ENCODE measurements around the gene ZNF610. TPM values are rescaled to one million over a fixed set of nuclear protein-coding genes. Genes with fewer than 3 reads are reported as not detected.
"Not testable (repeated sequence)": the region's sequence is repeated elsewhere in the genome, so short reads cannot be mapped to it uniquely, and the experiment has no call there.

Gene ZNF610
- total RNA-seq, result 2.5 TPM
- long read RNA-seq, partial matches to known transcripts, result 0 of 1 reads
- long read RNA-seq, other reads (novel, unspliced or antisense), result 0 of 1 reads

DNA sequence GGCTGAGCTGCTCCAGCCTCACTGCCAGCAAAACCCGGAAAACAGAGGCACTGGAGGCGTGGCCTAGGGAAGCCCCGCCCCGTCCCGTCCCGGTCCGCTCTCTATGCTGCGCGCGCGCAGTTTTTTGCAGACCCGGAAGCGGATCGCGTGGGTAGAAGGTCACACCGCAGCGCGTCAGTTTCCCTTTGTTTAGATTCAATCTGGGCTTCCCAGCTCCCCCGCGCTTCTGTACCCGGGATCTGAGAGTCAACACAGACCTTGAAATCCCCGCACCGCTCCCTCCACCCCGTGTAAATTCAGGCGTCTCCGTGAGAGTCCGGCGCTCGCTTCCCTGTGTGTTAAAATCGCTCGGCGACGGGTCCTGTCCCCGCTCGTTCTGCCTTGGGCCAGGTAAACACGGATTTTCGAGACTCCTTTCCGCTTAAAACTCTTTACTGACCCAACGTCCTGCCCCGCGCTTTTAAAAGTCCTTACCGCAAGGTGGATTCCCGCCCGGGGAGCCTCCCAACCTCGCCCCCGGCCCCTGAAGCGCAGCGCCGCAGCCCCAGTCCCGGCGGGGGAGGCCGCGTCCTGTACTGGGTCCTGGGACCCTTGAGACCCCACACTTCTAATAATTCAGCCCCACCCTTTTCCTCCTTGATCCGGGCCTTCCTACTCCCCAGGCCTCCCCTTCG lies at the start of gene ZNF610:
Gene ZNF610, plus strand, starts transcription at position 127 of the 674 bp plus-strand sequence. CDS start 12,930 bp downstream, outside the sequence.
- ATAC-seq (peak; percentile 99), DNase-seq (ENCODE audit: missing footprints) (peak; percentile 91)
- intact Hi-C loops (cut with DNase I), result loop anchor here (2.0 kb wide), 1 partner anchor 39 kb away; the partner anchor contains the start of gene ZNF480

DNA sequence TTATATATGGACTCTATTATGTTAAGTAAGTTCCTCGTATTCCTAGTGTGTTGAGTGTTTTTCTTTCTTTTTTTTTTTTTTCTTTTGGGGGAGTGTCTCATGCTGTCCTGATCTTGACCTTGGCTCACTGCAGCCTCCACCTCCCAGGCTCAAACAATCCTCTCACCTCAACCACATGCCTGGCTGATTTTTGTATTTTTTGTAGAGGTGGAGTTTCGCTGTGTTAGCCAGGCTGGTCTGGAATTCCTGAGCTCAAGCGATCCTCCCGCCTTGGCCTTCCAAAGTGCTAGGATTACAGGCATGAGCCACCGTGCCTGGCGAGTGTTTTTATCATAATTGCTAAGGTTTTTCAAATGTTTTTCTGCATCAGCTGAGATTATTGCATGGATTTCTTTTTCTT lies 49.8 kb upstream of the ZNF610 start:
- intact Hi-C loops (cut with DNase I), result no loop called here
- no peak for ATAC-seq
- no peak for DNase-seq (ENCODE audit: missing footprints)

DNA sequence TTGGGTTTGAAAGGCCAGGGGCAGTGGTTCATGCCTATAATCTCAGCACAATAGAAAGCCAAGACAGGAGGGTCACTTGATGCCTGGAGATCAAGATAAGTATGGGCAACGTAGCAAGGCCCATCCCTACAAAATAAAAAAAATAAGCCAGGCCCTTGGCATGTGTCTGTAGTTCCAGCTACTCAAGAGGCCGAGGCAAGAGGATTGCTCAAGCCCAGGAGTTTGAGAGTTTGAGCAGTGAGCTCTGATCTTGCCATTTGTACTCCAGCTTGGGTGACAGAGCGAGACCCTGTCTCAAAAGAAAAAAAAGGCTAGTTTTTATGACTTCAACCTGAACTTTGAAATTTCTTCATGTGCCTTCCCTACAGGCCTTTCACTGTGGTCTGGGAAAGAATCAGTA lies 44.3 kb upstream of the ZNF610 start:
- no peak for DNase-seq (ENCODE audit: missing footprints)
- intact Hi-C loops (cut with DNase I), result no loop called here
- no peak for ATAC-seq

DNA sequence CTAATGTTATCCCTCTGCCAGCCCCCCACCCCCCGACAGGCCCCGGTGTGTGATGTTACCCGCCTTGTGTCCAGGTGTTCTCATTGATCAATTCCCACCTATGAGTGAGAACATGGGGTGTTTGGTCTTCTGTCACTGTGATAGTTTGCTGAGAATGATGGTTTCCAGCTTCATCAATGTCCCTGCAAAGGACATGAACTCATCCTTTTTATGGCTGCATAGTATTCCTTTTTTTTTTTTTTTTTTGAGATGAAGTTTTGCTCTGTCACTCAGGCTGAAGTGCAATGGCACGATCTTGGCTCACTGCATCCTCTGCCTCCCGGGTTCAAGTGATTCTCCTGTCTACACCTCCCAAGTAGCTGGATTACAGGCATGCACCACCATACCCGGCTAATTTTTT lies 43.1 kb upstream of the ZNF610 start:
- DNase-seq (ENCODE audit: missing footprints); ATAC-seq; intact Hi-C loops (cut with DNase I): not testable (repeated sequence)

DNA sequence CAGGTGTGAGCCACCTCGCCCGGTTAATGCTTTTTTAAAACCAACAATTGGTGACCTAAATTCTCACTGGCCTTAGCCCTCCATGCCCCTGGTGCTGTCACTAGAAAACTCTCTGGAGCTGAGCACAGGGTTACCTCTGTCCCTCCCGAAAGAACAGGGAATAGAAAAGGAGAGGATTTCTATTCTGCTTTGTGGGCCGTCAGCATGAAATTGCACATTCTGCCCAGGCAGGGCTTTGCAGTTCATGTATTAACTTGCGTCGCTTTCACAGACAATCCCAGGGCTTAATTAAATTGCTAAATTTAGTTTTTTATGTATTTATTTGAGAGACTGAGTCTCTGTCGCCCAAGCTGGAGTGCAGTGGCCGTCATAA lies 39.7 kb upstream of the ZNF610 start:
- intact Hi-C loops (cut with DNase I), result loop anchor here (1.0 to 5.0 kb wide), 3 partner anchors 27 to 306 kb away; partner anchors contain the start of genes ZNF610 and ZNF766
- ATAC-seq (no peak), DNase-seq (ENCODE audit: missing footprints) (no peak)

DNA sequence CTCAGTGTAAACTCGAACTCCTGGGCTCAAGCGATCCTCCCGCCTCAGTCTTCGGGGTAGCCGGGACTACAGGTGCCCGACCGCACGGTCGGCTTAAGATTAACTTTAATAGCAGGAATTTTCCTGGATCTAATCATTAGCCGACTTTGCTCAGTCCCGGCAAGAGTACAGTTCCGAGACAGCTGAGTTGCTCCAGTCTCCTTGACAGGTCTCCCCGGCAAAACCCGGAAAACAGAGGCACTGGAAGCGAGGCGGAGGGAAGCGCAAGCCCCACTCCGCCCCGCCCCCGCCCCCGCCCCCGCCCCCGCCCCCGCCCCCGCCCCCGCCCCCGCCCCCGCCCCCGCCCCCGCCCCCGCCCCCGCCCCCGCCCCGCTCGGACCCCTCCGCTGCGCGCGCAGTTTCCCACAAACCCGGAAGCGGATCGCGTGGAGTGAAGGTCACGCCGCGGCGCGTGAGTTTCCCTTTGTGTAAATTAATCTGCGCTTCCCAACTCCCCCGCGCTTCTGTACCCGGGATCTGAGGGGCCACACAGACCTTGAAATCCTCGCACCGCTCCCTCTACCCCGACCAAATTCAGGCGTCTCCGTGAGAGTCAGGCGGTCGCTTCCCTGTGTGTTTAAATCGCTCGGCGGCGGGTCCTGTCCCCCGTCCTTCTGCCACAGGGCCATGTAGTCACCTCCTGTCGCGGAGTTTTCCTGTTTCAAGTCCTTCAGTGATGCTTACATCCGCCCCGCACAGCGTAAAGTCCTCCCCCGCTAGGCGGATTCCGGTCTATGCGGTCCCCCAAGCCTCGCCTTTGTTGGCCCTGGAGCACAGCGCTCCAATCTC lies 39.1 kb upstream of the ZNF610 start, which contains the start of gene ZNF480:
Gene ZNF480, plus strand, starts transcription at position 397 of the 828 bp plus-strand sequence. CDS start 3,244 bp downstream, outside the sequence.
- ATAC-seq (peak; percentile 88), DNase-seq (ENCODE audit: missing footprints) (peak; percentile 96)
- intact Hi-C loops (cut with DNase I), result loop anchor here (1.0 to 5.0 kb wide), 3 partner anchors 28 to 305 kb away; partner anchors contain the start of genes ZNF610 and ZNF766

DNA sequence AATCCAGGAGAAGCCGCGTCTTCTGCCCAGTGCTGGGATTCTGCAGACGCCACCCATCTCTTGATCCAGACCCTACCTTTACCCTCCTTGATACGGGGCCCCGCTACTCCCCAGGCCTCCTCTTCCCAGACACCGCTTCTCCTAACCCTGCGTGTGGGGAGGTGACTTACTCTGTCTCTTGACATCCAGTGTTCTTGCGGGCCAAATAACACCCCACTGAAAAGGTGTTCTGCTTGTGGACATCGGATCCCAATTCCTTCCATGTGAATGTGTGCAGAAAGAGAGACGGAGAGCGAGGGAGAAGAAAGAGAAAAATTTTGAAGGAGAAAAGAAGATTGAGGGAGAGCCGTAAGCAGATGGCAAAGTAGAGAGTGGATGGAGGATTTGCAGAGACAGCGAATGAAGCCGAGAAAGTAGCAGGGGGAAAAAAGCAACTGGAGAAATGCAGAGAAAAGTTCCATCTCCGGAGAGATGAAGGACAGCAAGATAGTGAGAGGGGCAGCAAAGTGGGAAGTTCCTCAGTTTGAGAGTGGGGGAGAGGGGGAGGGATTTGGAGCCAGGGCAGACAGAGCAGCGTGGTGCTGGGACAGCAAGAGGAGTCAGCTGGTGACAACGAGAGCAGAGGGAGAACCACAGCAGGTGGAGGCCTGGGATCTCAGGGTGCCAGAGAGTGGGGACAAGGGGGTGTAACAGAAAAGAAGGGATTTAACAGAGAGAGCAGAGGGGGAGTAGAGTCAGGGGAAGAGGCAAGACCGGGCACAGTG lies 38.3 kb upstream of the ZNF610 start:
- no peak for ATAC-seq
- intact Hi-C loops (cut with DNase I), result loop anchor here (2.0 to 5.0 kb wide), 2 partner anchors 39 to 305 kb away; partner anchors contain the start of gene ZNF610

DNA sequence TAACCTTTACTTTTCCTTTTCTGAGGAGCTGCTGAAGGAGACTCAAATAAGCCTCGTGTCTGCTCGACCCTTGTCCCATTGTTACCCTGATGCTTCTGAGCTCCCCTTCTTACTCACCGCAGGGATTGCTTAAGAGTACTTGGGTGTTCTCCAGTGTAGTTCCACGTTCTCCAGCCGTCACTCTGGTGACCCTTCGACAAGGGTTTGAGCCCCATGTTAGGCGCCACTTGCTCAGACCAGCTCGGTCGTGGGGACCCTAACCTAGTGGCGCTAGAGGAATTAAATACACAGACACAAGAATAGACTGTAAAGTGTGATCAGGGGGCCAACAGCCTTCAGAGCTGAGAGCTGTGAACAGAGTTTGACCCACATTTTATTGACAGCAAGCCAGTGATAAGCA lies 28.8 kb upstream of the ZNF610 start:
- ATAC-seq (no peak), DNase-seq (ENCODE audit: missing footprints) (no peak)
- intact Hi-C loops (cut with DNase I), result no loop called here

More for the DNA sequence above, 38.3 kb upstream of the ZNF610 start:
- DNase-seq (ENCODE audit: missing footprints), result no peak

DNA sequence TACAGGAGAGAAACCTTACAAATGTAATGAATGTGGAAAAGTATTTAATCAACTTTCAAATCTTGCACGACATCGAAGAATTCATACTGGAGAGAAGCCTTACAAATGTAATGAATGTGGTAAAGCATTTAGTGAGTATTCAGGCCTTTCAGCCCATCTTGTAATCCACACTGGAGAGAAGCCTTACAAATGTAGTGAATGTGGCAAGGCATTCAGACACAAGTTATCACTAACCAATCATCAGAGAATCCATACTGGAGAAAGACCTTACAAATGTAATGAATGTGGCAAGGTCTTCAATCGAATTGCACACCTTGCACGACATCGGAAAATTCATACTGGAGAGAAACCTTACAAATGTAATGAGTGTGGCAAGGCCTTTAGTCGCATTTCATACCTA lies 13.6 kb upstream of the ZNF610 start:
- intact Hi-C loops (cut with DNase I), result no loop called here
- no peak for ATAC-seq
- no peak for DNase-seq (ENCODE audit: missing footprints)

DNA sequence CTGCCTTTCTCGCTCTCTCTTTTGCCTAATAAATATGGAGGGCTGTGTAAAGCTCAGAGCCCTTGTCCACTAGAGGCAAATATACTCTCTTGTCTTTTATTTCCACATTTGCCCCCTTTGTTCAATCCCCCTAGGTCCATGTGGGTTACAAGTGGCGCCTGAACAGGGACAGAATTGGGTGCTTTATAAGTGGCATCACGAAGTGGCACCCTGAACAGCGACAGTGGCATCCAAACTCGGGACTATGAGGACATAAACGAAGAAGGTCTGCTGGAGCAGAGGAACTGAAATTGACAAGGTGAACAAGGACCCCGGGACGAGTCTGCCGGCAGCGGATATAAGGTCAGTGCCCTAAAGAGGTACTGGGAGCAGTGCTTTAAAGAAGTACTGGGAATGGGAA lies 4.3 kb upstream of the ZNF610 start:
- ATAC-seq (no peak), DNase-seq (ENCODE audit: missing footprints) (no peak)
- intact Hi-C loops (cut with DNase I), result no loop called here

DNA sequence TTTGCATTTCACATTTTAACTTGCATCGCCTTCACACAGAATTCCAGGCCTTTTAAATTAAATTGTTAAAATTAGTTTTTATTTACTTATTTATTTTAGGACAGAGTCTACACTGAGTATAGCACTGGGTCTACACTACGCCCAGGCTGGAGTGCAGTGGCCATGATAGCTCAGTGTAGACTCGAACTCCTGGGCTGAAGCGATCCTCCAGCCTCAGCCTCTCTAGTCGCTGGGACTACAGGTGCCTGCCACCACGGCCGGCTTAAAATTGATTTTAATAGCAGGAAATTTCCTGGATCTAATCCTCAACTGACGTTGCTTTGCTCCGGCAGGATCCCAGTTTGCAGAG lies 301 bp upstream of the ZNF610 start:
- ATAC-seq, result peak; percentile 34
- DNase-seq (ENCODE audit: missing footprints), result no peak
- intact Hi-C loops (cut with DNase I), result loop anchor here (2.0 kb wide), 1 partner anchor 39 kb away; the partner anchor contains the start of gene ZNF480

DNA sequence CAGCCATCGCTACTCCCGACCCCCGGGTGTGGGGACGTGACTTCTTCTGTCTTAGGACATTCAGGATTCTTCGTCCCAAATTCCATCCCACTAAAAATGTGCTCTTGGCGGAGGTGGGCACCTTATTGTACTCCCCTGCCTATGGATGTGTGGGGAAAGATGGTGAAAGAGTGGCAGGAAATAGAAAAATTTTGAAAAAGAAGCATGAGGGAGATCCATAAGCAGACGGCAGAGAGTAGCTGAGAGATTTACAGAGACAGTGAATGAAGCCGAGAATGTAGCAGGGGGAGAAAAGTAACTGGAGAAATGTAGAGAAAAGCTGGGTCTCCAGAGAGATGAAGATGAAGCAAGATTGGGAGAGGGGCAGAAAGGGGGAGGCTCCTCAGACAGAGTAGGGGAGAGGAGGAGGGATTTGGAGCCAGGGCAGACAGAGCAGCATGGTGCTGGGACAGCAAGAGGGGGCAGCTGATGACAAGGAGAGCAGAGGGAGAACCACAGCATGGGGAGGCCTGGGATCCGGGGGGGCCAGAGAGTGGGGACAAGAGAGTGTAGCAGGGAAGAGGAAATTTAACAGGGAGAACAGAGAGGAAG lies 843 bp downstream of the ZNF610 start:
- DNase-seq (ENCODE audit: missing footprints), result no peak
- ATAC-seq, result no peak
- intact Hi-C loops (cut with DNase I), result loop anchor here (2.0 kb wide), 1 partner anchor 40 kb away; the partner anchor contains the start of gene ZNF480

DNA sequence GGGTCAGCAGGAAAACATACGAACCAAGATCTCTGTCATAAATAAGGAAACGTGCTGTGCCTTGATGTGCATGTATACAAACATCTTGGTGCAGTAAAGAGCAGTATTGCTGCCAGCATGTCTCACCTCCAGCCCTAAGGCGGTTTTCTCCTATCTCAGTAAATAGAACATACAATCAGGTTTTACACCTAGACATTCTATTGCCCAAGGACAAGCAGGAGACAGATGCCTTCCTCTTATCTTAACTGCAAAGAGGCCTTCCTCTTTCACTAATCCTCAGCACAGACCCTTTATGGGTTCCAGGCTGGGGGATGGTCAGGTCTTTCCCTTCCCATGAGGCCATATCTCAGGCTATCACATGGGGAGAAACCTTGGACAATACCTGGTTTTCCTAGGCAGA lies 3.0 kb downstream of the ZNF610 start:
- intact Hi-C loops (cut with DNase I); DNase-seq (ENCODE audit: missing footprints); ATAC-seq: not testable (repeated sequence)

DNA sequence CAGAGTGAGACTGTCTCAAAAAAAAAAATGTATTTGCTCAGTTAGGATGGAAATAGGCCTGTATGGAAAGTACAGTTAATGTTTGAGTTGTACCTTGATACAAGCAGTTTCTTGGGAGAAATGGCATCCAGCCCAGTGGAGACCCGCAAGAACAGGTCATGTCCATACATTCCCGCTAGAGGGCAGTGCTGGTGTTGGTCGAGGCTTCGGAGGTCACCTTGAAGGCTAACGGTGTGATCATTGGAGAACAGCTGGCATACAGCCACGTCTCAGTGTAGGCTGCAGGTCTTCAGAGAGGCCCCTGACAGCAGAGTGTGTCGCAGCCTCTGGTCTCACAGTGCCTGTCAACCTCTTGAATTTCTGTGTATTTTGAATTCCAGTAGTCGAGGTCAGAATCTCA lies 7.5 kb downstream of the ZNF610 start:
- no peak for DNase-seq (ENCODE audit: missing footprints)
- no peak for ATAC-seq
- intact Hi-C loops (cut with DNase I), result no loop called here

DNA sequence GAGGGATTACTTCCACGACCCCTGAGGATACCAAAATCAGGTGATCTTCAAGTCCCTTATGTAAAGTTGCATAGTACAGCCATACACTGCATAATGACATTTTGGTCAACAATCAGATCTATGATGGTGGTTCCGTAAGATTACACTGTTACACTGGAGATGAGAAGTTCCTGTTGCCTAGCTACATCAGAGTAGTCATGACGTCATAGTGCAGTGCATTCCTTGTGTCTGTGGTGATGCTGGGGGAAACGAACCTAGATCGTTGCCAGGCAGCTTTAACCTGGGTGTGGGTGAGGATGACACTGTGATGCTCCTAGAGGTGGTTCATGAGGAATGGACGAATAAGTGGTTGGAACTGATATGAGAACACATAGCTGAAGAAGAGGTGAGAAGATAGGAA lies 9.1 kb downstream of the ZNF610 start:
- DNase-seq (ENCODE audit: missing footprints) (no peak), ATAC-seq (no peak)
- intact Hi-C loops (cut with DNase I), result no loop called here

DNA sequence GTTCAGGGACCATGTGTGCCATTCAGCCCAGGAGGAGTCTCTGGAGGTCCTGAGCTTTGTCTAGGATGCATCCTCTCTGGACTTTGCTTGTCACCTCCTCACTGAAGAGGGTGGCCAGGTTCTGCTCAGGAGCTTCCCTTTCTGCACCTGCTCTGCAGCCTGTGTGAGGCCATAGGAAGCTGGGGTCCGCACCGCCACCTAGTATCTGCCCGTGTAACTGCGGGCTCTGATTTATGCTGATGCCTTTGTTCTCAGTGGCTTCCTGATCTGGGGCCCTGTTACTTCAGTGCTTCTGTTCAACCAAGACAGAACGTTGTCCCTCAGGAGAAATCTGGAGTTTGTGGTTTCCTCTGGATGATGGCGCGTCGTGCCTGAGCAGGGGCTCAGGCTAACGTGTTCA lies 15.5 kb downstream of the ZNF610 start:
- no peak for ATAC-seq
- no peak for DNase-seq (ENCODE audit: missing footprints)
- intact Hi-C loops (cut with DNase I), result no loop called here

DNA sequence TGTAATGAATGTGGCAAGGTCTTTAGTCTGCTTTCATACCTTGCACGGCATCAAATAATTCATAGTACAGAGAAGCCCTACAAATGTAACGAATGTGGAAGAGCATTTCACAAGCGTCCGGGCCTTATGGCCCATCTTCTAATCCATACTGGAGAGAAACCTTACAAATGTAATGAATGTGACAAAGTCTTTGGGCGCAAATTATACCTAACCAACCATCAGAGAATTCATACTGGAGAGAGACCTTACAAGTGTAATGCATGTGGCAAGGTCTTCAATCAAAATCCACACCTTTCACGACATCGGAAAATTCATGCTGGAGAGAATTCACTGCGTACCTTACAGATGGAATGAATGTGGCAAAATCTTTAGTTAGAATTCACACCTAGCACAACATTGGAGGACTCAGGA lies 30.4 kb downstream of the ZNF610 start:
- no peak for DNase-seq (ENCODE audit: missing footprints)
- ATAC-seq, result no peak
- intact Hi-C loops (cut with DNase I), result no loop called here

DNA sequence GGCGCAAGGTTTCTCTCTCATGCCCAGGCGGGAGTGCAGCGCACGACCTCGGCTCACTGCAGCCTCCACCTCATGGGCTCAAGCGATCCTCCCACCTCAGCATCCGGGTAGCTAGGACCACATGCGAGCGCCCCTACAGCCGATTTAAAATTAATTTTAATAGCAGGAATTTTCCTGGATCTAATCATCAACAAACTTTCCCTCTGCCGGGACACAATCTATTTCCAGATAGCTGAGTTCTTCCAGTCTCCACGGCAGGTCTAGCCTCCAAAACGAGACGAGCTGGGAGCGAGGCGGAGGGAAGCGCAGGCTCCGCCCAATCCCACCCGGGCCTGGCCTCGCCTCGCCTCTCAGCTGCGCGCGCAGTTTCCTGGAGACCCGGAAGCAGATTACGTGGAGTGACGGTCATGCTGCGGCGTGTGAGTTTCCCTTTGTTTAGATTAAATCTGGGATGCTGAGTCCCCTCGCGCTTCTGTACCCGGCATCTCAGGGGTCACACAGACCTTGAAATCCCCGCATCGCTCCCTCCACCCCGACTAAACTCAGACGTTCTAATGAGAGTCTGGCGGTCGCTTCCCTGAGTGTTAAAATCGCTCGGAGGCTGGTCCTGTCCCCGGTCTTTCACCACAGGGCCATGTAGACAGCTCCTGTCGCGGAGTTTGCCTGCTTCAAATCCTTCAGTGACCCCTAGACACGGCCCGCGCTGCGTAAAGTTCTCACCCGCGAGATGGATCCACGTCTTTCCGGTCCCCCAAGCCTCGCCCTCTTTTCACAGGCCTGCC lies 33.7 kb downstream of the ZNF610 start, which contains the start of gene ZNF880:
Gene ZNF880, plus strand, starts transcription at position 365 of the 782 bp plus-strand sequence. Its CDS starts 43 bp downstream, at position 408.
- ATAC-seq (peak; percentile 100), DNase-seq (ENCODE audit: missing footprints) (peak; percentile 97)
- intact Hi-C loops (cut with DNase I), result loop anchor here (2.0 kb wide), 1 partner anchor 27 kb away; the partner anchor contains the start of gene ZNF528

All from Right ventricle myocardium inferior (tissue), 1 donor.